ENCODE measurements around the gene OR51M1.
"Not testable (repeated sequence)": the region's sequence is repeated elsewhere in the genome, so short reads cannot be mapped to it uniquely, and the experiment has no call there.

The OR51M1 gene

GRCh38 chr11:5383576-5383975, at the start of gene OR51M1:
Gene OR51M1 (plus strand): TSS chr11:5383812. CDS start chr11:5389399, 5,587 bp downstream.
- no peak for DNase-seq

GRCh38 chr11:5335170-5335569, 48.4 kb upstream of the OR51M1 start:
- no peak for DNase-seq

GRCh38 chr11:5336331-5336730, 47.3 kb upstream of the OR51M1 start:
- no peak for DNase-seq

- not testable (repeated sequence) for DNase-seq
Measured at GRCh38 chr11:5337253-5337652, 46.4 kb upstream of the OR51M1 start.

GRCh38 chr11:5339771-5340322, 43.8 kb upstream of the OR51M1 start:
- DNase-seq = no peak

- no peak for DNase-seq
Measured at GRCh38 chr11:5343474-5344335, 39.9 kb upstream of the OR51M1 start, which contains the start of gene OR51B5. Gene OR51B5 (minus strand): TSS chr11:5343524. CDS start chr11:5343524, 0 bp downstream.

GRCh38 chr11:5345831-5346230, 37.8 kb upstream of the OR51M1 start:
- DNase-seq = no peak

- DNase-seq = no peak
Measured at GRCh38 chr11:5348551-5349194, 34.9 kb upstream of the OR51M1 start.

GRCh38 chr11:5349550-5349949, 34.1 kb upstream of the OR51M1 start:
- DNase-seq = no peak

GRCh38 chr11:5351208-5351607, 32.4 kb upstream of the OR51M1 start, which contains the start of gene OR51B6:
Gene OR51B6 (plus strand): TSS chr11:5351508. CDS start chr11:5351508, 0 bp downstream.
- no peak for DNase-seq

- DNase-seq = not testable (repeated sequence)
Measured at GRCh38 chr11:5356031-5356430, 27.6 kb upstream of the OR51M1 start.

- no peak for DNase-seq
Measured at GRCh38 chr11:5362017-5362625, 21.5 kb upstream of the OR51M1 start.

GRCh38 chr11:5363679-5364078, 19.9 kb upstream of the OR51M1 start:
- no peak for DNase-seq

- DNase-seq = no peak
Measured at GRCh38 chr11:5364214-5364613, 19.4 kb upstream of the OR51M1 start.

- not testable (repeated sequence) for DNase-seq
Measured at GRCh38 chr11:5366365-5366764, 17.2 kb upstream of the OR51M1 start.

- DNase-seq = no peak
Measured at GRCh38 chr11:5366856-5367255, 16.8 kb upstream of the OR51M1 start.

GRCh38 chr11:5367448-5368074, 16.1 kb upstream of the OR51M1 start:
- no peak for DNase-seq

- DNase-seq = no peak
Measured at GRCh38 chr11:5368502-5369043, 15.0 kb upstream of the OR51M1 start.

GRCh38 chr11:5369789-5370188, 13.8 kb upstream of the OR51M1 start:
- DNase-seq = no peak

- peak; percentile 32 for DNase-seq
Measured at GRCh38 chr11:5380740-5381342, 2.8 kb upstream of the OR51M1 start.

- no peak for DNase-seq
Measured at GRCh38 chr11:5384335-5384734, 723 bp downstream of the OR51M1 start.

- no peak for DNase-seq
Measured at GRCh38 chr11:5390210-5390609, 6.6 kb downstream of the OR51M1 start.
